ENCODE results near the gene LTB4R2. TPM values are rescaled to one million over a fixed set of nuclear protein-coding genes. Genes with fewer than 3 reads are reported as not detected.

The LTB4R2 gene
- polyA plus RNA-seq, 1 experiment = 0.91 TPM

DNA sequence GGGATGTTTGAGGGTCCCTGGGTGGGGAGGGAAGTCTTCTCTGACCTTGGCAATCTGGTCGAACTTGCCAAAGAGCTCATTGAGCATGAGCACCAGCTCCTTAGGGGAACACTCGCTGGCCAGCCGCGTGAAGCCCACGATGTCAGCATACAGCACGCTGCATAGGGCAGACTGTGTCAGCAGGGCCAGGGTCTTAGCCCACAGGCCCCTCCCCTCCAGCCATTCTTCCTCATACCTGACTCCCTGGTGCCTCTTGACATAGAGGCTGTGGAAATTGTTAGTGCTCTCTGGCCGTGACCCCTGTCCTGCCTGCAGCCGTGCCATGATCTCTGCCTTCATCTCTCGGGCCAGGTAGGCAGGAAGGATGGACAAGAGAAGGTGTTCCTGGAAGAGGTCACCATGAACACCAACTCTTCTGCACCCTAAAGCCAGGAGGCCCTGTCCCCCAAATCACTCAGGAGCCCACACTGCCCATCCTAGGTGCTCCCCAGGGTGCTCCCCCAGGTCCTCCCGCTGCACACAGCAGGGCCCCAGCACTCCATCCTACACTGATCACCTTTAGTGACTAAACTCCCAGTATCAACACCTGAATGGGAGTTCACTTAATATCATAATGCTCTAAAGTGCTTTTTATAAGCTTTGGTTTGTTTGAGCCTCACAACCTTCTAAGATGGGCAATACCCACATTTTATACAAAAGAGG lies 21.2 kb downstream of the LTB4R2 start:
- TF ChIP-seq, protein P1, sequence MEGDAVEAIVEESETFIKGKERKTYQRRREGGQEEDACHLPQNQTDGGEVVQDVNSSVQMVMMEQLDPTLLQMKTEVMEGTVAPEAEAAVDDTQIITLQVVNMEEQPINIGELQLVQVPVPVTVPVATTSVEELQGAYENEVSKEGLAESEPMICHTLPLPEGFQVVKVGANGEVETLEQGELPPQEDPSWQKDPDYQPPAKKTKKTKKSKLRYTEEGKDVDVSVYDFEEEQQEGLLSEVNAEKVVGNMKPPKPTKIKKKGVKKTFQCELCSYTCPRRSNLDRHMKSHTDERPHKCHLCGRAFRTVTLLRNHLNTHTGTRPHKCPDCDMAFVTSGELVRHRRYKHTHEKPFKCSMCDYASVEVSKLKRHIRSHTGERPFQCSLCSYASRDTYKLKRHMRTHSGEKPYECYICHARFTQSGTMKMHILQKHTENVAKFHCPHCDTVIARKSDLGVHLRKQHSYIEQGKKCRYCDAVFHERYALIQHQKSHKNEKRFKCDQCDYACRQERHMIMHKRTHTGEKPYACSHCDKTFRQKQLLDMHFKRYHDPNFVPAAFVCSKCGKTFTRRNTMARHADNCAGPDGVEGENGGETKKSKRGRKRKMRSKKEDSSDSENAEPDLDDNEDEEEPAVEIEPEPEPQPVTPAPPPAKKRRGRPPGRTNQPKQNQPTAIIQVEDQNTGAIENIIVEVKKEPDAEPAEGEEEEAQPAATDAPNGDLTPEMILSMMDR (IDR thresholded peaks at IDR 0.05; ENCODE audit: low read depth, low read length) = no peak
- CTCF ChIA-PET = interaction anchor here (1.5 to 21.9 kb wide), 6 partner anchors 22 to 102 kb away, joined by 5 to 712 read pairs (median 43); partner anchors contain the start of genes CBLN3, CIDEB, KHNYN and LTB4R2
- H3K27me3 ChIP-seq (ENCODE audit: control insufficient read depth, insufficient read depth, low read length) = peaks cover 41% of the 10 kb centered on the region
- POLR2A ChIA-PET = interaction anchor here (0.6 kb wide), 1 partner anchor 85 kb away, joined by 7 read pairs; no protein-coding TSS in a partner anchor
- no peak overlapping the region for H3K27ac ChIP-seq (ENCODE audit: low read depth, low read length)
- no peak for DNase-seq (ENCODE audit: low read depth, low spot score)
- H3K4me3 ChIP-seq (ENCODE audit: low read depth, low read length) = no peak overlapping the region
- no peaks in the 10 kb centered on the region; the same call in 1 of the 2 replicates for H3K9me3 ChIP-seq (ENCODE audit: control insufficient read depth, insufficient read depth, low read length)

GRCh38 chr14:24331731-24332267 lies 21.9 kb downstream of the LTB4R2 start:
- CTCF ChIA-PET = interaction anchor here (0.7 to 21.9 kb wide), 14 partner anchors 10 to 110 kb away, joined by 3 to 712 read pairs (median 27); partner anchors contain the start of genes CBLN3, CIDEB, KHNYN and LTB4R2
- Histone ChIP-seq H3K4me3 (ENCODE audit: low read depth, low read length) (no peak overlapping the region), H3K9me3 (ENCODE audit: control insufficient read depth, insufficient read depth, low read length) (no peaks in the 10 kb centered on the region; the same call in 1 of the 2 replicates), H3K27ac (ENCODE audit: low read depth, low read length) (no peak overlapping the region), H3K27me3 (ENCODE audit: control insufficient read depth, insufficient read depth, low read length) (peaks cover 46% of the 10 kb centered on the region)
- POLR2A ChIA-PET = interaction anchor here (2.5 kb wide), 1 partner anchor 105 kb away, joined by 13 read pairs; no protein-coding TSS in a partner anchor
- DNase-seq (ENCODE audit: low read depth, low spot score) = no peak
- TF ChIP-seq, protein P1 (IDR thresholded peaks at IDR 0.05; ENCODE audit: low read depth, low read length) = no peak

- CTCF ChIA-PET = interaction anchor here (0.6 to 21.9 kb wide), 32 partner anchors 8 to 290 kb away, joined by 3 to 712 read pairs (median 12); partner anchors contain the start of genes CBLN3, CIDEB, KHNYN and LTB4R2
- H3K4me3 ChIP-seq (ENCODE audit: low read depth, low read length) = peak overlapping the region; percentile 40
These were observed 22.5 kb downstream of the LTB4R2 start for GRCh38 chr14:24332268-24332993.

DNA sequence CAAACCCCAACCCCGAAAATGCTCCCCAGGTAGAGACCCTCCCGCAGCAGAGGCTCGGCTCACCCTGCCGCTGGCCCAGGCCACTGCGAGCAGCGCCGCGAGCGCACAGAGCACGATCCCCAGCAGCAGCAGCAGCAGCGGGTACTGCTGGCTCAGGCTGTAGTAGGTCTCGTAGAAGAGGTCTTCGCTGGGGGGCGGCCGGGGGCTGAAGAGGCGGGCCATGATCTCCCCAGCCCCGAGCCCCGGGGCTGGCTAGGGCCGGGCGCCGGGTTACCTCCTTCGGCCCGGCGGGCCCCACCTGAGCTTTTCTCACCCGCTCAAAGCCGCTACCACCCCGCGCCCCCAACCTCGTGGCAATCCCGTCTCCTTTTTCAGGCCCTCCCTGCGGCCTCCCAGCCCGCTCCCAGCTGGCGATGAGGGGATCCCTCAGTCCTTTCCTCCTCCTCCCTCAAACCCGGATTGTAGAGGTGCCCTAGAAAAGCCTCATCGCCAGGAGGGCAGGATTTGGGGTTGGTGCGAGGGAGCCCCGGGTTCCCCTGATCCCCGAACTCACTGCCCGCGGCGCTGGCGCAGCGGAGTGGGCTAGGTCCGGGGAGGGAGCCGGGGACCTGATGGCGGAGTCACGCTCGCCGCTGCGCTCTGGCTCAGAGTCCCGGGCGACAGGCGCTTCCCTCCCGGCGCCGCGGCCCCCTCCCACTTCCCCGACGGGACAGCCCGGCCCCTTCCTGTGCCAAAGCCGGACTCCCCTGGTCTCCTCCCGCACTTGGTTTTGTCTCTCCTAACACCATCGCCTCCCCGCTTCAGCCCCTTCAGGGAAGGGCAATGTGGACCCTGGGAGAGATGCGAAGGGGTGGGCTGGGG lies 24.7 kb downstream of the LTB4R2 start, which contains the start of gene ADCY4:
TSS of gene ADCY4 (minus strand) at position 641 of the 861 bp plus-strand sequence. CDS start at position 222, 419 bp downstream.
- POLR2A ChIA-PET = no interaction called here

More at GRCh38 chr14:24332268-24332993, 22.5 kb downstream of the LTB4R2 start:
- DNase-seq (ENCODE audit: low read depth, low spot score) = no peak
- H3K27me3 ChIP-seq (ENCODE audit: control insufficient read depth, insufficient read depth, low read length) = peaks cover 49% of the 10 kb centered on the region
- TF ChIP-seq, protein P1 (IDR thresholded peaks at IDR 0.05; ENCODE audit: low read depth, low read length) = peak; percentile 76
- POLR2A ChIA-PET = interaction anchor here (1.4 to 2.5 kb wide), 4 partner anchors 86 to 105 kb away, joined by 3 to 17 read pairs (median 10); partner anchors contain the start of gene KHNYN
- no peaks in the 10 kb centered on the region; the same call in 1 of the 2 replicates for H3K9me3 ChIP-seq (ENCODE audit: control insufficient read depth, insufficient read depth, low read length)
- no peak overlapping the region for H3K27ac ChIP-seq (ENCODE audit: low read depth, low read length)

More for the DNA sequence above, 24.7 kb downstream of the LTB4R2 start, which contains the start of gene ADCY4:
- Histone ChIP-seq H3K27ac (ENCODE audit: low read depth, low read length) (no peak within 1 kb of the TSS), H3K27me3 (ENCODE audit: control insufficient read depth, insufficient read depth, low read length) (peaks cover 70% of the 10 kb centered on the region), H3K9me3 (ENCODE audit: control insufficient read depth, insufficient read depth, low read length) (no peaks in the 10 kb centered on the region; the same call in 1 of the 2 replicates), H3K4me3 (ENCODE audit: low read depth, low read length) (peak within 1 kb of the TSS; percentile 36)
- CTCF ChIA-PET = interaction anchor here (0.9 to 21.9 kb wide), 19 partner anchors 11 to 155 kb away, joined by 3 to 712 read pairs (median 18); partner anchors contain the start of genes CBLN3, CIDEB, KHNYN and LTB4R2
- DNase-seq (ENCODE audit: low read depth, low spot score) = no peak
- TF ChIP-seq, protein P1 (IDR thresholded peaks at IDR 0.05; ENCODE audit: low read depth, low read length) = no peak
